H9 (cell line): ENCODE data around the gene TECRL. TPM values are rescaled to one million over a fixed set of nuclear protein-coding genes. Genes with fewer than 3 reads are reported as not detected.

Source experiments
- DNase-seq: peaks from one replicate; pipeline ENCODE4 v3.0.0-alpha.2; 2017
- H2AFZ ChIP-seq: one replicate; pipeline ENCODE4 v1.6.1; 2013; ENCODE audit warnings: mild to moderate bottlenecking, low read length, control low read depth, moderate library complexity
- H2AK5ac ChIP-seq: 2 replicates; pipeline ENCODE4 v1.6.1; 2013; ENCODE audit warnings: low read length, control low read depth, mixed read lengths; ENCODE audit not compliant: insufficient read length
- H2BK120ac ChIP-seq: one replicate; pipeline ENCODE4 v1.6.1; 2013; ENCODE audit warnings: low read depth, mild to moderate bottlenecking, low read length, control low read depth, inconsistent platforms; ENCODE audit not compliant: poor library complexity, severe bottlenecking
- H2BK12ac ChIP-seq: 2 replicates; pipeline ENCODE4 v1.6.1; 2013; ENCODE audit warnings: low read length, control low read depth, mixed read lengths, low read depth; ENCODE audit not compliant: insufficient read length
- H2BK15ac ChIP-seq: 2 replicates; pipeline ENCODE4 v1.6.1; 2013; ENCODE audit warnings: low read depth, low read length, control low read depth
- H2BK20ac ChIP-seq: one replicate; pipeline ENCODE4 v1.6.1; 2013; ENCODE audit warnings: low read depth, mild to moderate bottlenecking, low read length, control low read depth, inconsistent platforms; ENCODE audit not compliant: poor library complexity, severe bottlenecking
- H2BK5ac ChIP-seq: 2 replicates; pipeline ENCODE4 v1.6.1; 2013; ENCODE audit warnings: low read length, control low read depth, mixed read lengths; ENCODE audit not compliant: insufficient read length
- H3K14ac ChIP-seq: 2 replicates; pipeline ENCODE4 v1.6.1; 2013; ENCODE audit warnings: low read length, control low read depth; ENCODE audit not compliant: insufficient read depth
- H3K18ac ChIP-seq: 2 replicates; pipeline ENCODE4 v1.6.1; 2013; ENCODE audit warnings: low read depth, mild to moderate bottlenecking, mixed read lengths, low read length, control low read depth; ENCODE audit not compliant: insufficient read length
- H3K23ac ChIP-seq: 2 replicates; pipeline ENCODE4 v1.6.1; 2013; ENCODE audit warnings: low read length, control low read depth, mixed read lengths, low read depth; ENCODE audit not compliant: insufficient read length
- H3K23me2 ChIP-seq: 2 replicates; pipeline ENCODE4 v1.6.1; 2013; ENCODE audit warnings: low read depth, mild to moderate bottlenecking, mixed read lengths, low read length, control low read depth; ENCODE audit not compliant: insufficient read length, poor library complexity, severe bottlenecking
- H3K27ac ChIP-seq: 2 replicates; pipeline ENCODE4 v1.5.1; 2013; ENCODE audit warnings: low read length, control low read depth, mixed read lengths, low read depth; ENCODE audit not compliant: insufficient read length
- H3K27me3 ChIP-seq: 2 replicates; pipeline ENCODE4 v1.6.1; 2013; ENCODE audit warnings: low read length, control low read depth, inconsistent platforms; ENCODE audit not compliant: insufficient read depth
- H3K4ac ChIP-seq: 2 replicates; pipeline ENCODE4 v1.6.1; 2013; ENCODE audit warnings: low read depth, mild to moderate bottlenecking, control low read depth, inconsistent platforms, low read length, moderate library complexity
- H3K4me1 ChIP-seq: 2 replicates; pipeline ENCODE4 v1.6.1; 2013; ENCODE audit warnings: low read length, control low read depth, inconsistent platforms; ENCODE audit not compliant: insufficient read depth
- H3K4me2 ChIP-seq: 2 replicates; pipeline ENCODE4 v1.6.1; 2013; ENCODE audit warnings: low read length, control low read depth, mixed read lengths; ENCODE audit not compliant: insufficient read length, insufficient read depth
- H3K56ac ChIP-seq: 2 replicates; pipeline ENCODE4 v1.6.1; 2013; ENCODE audit warnings: low read depth, mild to moderate bottlenecking, mixed read lengths, low read length, control low read depth; ENCODE audit not compliant: insufficient read length
- H3K79me1 ChIP-seq: 2 replicates; pipeline ENCODE4 v1.6.1; 2013; ENCODE audit warnings: low read depth, mild to moderate bottlenecking, moderate library complexity, low read length, control low read depth, inconsistent platforms; ENCODE audit not compliant: insufficient read depth, poor library complexity, severe bottlenecking
- H3K79me2 ChIP-seq: 2 replicates; pipeline ENCODE4 v1.6.1; 2013; ENCODE audit warnings: low read length, control low read depth, inconsistent platforms; ENCODE audit not compliant: insufficient read depth
- H3K9ac ChIP-seq: 2 replicates; pipeline ENCODE4 v1.6.1; 2013; ENCODE audit warnings: low read length, control low read depth, mixed read lengths; ENCODE audit not compliant: insufficient read length; ENCODE audit errors: extremely low read depth
- H3K9me3 ChIP-seq: one replicate; pipeline ENCODE4 v1.6.1; 2013; ENCODE audit warnings: low read depth, low read length, inconsistent platforms; ENCODE audit not compliant: control insufficient read depth
- H3T11ph ChIP-seq: one replicate; pipeline ENCODE4 v1.6.1; 2013; ENCODE audit warnings: mild to moderate bottlenecking, low read length, control low read depth, inconsistent platforms
- H4K20me1 ChIP-seq: one replicate; pipeline ENCODE4 v1.6.1; 2013; ENCODE audit not compliant: control insufficient read depth, insufficient read length, insufficient read depth
- H4K5ac ChIP-seq: 2 replicates; pipeline ENCODE4 v1.6.1; 2013; ENCODE audit warnings: low read depth, mild to moderate bottlenecking, mixed read lengths, low read length, control low read depth; ENCODE audit not compliant: insufficient read length
- H4K8ac ChIP-seq: replicated peaks from 2 replicates; pipeline ENCODE4 v1.6.1; 2013; ENCODE audit warnings: low read length, control low read depth, mixed read lengths, low read depth; ENCODE audit not compliant: insufficient read length
- H4K91ac ChIP-seq: 2 replicates; pipeline ENCODE4 v1.6.1; 2013; ENCODE audit warnings: low read depth, mild to moderate bottlenecking, moderate library complexity, mixed read lengths, low read length, control low read depth; ENCODE audit not compliant: insufficient read length
- H3K27ac Mint-ChIP-seq, 3 experiments: 2 replicates in 2 of 3; 3 replicates in 1 of 3; pipeline ENCODE4 v1.8.0; 2020 to 2021; ENCODE audit warnings: mixed read lengths in 3 of 3, mild to moderate bottlenecking in 1 of 3, moderate library complexity in 1 of 3
- H3K27me3 Mint-ChIP-seq: 2 replicates; pipeline ENCODE4 v1.8.0; 2021; ENCODE audit warnings: low read depth, mild to moderate bottlenecking, moderate library complexity, mixed read lengths
- H3K36me3 Mint-ChIP-seq, 3 experiments: 2 replicates in 2 of 3; 3 replicates in 1 of 3; pipeline ENCODE4 v1.8.0; 2020 to 2021; ENCODE audit warnings: low read depth in 3 of 3, mixed read lengths in 3 of 3; ENCODE audit not compliant: insufficient read depth in 1 of 3
- H3K4me1 Mint-ChIP-seq, 2 experiments: 2 replicates each; pipeline ENCODE4 v1.8.0; 2020; ENCODE audit warnings: mixed read lengths in 2 of 2
- H3K4me3 Mint-ChIP-seq, 2 experiments: 2 replicates in 1 of 2; 3 replicates in 1 of 2; pipeline ENCODE4 v1.8.0; 2020 to 2021; ENCODE audit warnings: mild to moderate bottlenecking in 2 of 2, mixed read lengths in 2 of 2, moderate library complexity in 1 of 2
- H3K9me3 Mint-ChIP-seq, 2 experiments: 2 replicates in 1 of 2; 3 replicates in 1 of 2; pipeline ENCODE4 v1.8.0; 2020; ENCODE audit warnings: mild to moderate bottlenecking in 2 of 2, mixed read lengths in 2 of 2, moderate library complexity in 1 of 2
- CTCF ChIP-seq: fragments of 200-600 bp; sonication (generic); conservative IDR thresholded peaks from 3 replicates; pipeline ENCODE4 v1.8.0; 2021; ENCODE audit warnings: antibody characterized with exemption, mild to moderate bottlenecking
- WGBS: extraction: QIAGEN DNeasy Blood & Tissue Kit; methylation state at CpG from one replicate; pipeline ENCODE4 v1.1.7; 2013; ENCODE audit warnings: missing lambda C conversion rate, low lambda C conversion rate, mixed read lengths; ENCODE audit not compliant: insufficient read length; ENCODE audit errors: extremely low coverage; 5-methylcytosine and 5-hydroxymethylcytosine counted together
- total RNA-seq: library from RNA; stranded (reverse); gene quantifications from 2 replicates; pipeline ENCODE4 v1.2.1, GENCODE V29; 2021

The TECRL gene
- total RNA-seq, 1 experiment from 2014 or later = not detected

DNA sequence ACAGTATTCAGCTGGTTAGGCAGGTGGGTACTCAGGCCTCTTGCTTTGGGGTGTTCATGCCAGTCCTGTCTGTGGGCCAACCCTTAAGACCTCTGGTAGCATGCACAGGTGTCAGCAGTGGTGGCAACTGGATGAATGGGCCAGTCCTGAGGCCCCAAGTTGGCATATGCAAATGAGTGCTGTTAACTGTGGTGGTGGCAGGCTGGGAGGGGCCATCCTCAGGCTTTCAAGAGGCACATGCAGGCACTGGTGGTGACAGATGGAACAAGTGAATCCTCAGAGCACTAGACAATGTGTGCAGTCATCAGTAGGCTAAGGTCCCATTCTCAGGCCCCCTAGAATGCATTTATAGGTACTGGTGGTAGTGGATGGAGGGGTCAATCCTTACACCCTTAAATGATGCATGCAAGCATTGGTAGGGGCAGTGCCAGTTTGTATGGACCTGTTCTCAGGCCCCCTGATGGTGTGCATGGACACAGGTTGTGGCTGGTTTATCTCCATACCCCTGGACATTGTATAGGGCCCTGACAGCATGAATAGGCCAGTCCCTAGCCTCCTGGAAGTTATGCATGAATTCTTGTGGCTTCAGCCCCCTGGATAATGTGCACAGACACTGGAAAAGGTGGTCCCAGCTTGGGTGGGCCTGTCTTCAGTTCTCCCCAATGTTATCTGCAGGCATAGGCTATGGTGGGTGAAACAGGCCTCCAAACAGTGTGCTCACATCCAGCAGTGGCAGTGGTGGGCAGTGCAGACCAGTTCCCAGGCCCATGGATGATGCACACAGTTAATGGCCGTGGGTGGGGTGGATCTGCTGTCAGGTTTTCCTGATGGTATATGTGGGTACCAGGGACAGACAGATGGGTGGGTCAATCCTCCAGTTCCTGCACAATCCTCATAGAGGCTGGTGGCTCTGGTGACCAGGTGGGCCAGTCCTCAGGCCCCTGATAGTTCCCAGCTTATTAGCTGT is 24.7 kb downstream of the TECRL start:
- H3K23ac ChIP-seq = no peak overlapping the region
- H3K4ac ChIP-seq = no peak overlapping the region
- no peak overlapping the region for H2BK5ac ChIP-seq
- Mint-ChIP-seq H3K9me3 (no peaks in the 10 kb centered on the region), H3K27me3 (no peaks in the 10 kb centered on the region), H3K36me3 (no peaks in the 10 kb centered on the region), H3K27ac (no peak overlapping the region), H3K4me1 (no peaks in the 10 kb centered on the region), H3K4me3 (no peak overlapping the region)
- H3K27ac ChIP-seq = no peak overlapping the region
- H4K8ac ChIP-seq = no peak overlapping the region
- H3K14ac ChIP-seq = peak overlapping the region; percentile 50; the same call in 1 of the 2 replicates
- no peak overlapping the region for H2AFZ ChIP-seq
- no peak for DNase-seq
- H3K9ac ChIP-seq = no peak overlapping the region
- no peak overlapping the region for H3K56ac ChIP-seq
- no peak overlapping the region for H4K91ac ChIP-seq
- no peak overlapping the region for H2BK20ac ChIP-seq
- H2BK15ac ChIP-seq = no peak overlapping the region
- no peaks in the 10 kb centered on the region for H3K23me2 ChIP-seq
- H3T11ph ChIP-seq = no peak overlapping the region
- no peak for TF ChIP-seq CTCF
- no peak overlapping the region for H2BK120ac ChIP-seq
- no peak overlapping the region for H2BK12ac ChIP-seq
- no peaks in the 10 kb centered on the region for H3K79me1 ChIP-seq
- no peaks in the 10 kb centered on the region for H3K4me1 ChIP-seq
- H3K9me3 ChIP-seq = no peaks in the 10 kb centered on the region
- H3K79me2 ChIP-seq = no peaks in the 10 kb centered on the region
- H3K18ac ChIP-seq = no peak overlapping the region
- no peak overlapping the region for H4K5ac ChIP-seq
- WGBS = no CpG with 5 or more reads among the region's 1 CpG
- H2AK5ac ChIP-seq = no peak overlapping the region
- no peaks in the 10 kb centered on the region for H3K27me3 ChIP-seq
- no peaks in the 10 kb centered on the region for H4K20me1 ChIP-seq
- H3K4me2 ChIP-seq = no peak overlapping the region
